GM18520 (cell line): ENCODE data around the gene SIAH1.
"Not testable (repeated sequence)": the region's sequence is repeated elsewhere in the genome, so short reads cannot be mapped to it uniquely, and the experiment has no call there.

Experiments
- ATAC-seq: cut with Tn5 transposase; IDR thresholded peaks from one replicate; pipeline ENCODE4 v1.9.1; 2021; ENCODE audit not compliant: unreplicated experiment

SIAH1 gene, protein sequence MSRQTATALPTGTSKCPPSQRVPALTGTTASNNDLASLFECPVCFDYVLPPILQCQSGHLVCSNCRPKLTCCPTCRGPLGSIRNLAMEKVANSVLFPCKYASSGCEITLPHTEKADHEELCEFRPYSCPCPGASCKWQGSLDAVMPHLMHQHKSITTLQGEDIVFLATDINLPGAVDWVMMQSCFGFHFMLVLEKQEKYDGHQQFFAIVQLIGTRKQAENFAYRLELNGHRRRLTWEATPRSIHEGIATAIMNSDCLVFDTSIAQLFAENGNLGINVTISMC

GRCh38 chr16:48385253-48386150, at the start of gene SIAH1:
Gene SIAH1 (minus strand): TSS chr16:48385413. CDS start chr16:48362428, 22,985 bp downstream.
- ATAC-seq, result peak; percentile 57

- no peak for ATAC-seq
Measured at GRCh38 chr16:48434653-48435317, 49.6 kb upstream of the SIAH1 start.

GRCh38 chr16:48433850-48434530, 48.8 kb upstream of the SIAH1 start:
- ATAC-seq, result no peak

GRCh38 chr16:48433116-48433849, 48.1 kb upstream of the SIAH1 start:
- ATAC-seq, result no peak

DNA sequence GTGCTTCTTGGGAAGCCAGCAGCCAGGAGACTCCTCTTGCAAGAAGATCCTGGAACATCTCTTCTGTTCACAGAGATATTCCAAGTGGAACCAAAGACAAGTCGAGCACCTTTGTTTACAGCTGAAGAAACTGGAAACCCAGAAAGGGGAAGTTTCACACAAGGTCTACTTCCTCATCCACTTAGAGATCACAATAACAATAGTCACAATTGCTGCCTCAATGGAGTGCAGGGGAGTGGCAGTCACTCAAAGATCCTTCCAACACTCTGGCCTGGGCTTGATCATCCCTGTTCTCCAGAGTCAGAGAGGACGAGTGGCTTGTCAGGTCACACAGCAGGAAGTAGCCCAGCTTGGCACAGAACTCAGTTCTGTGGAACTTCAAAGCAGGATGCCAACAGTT, 46.9 kb upstream of the SIAH1 start:
- ATAC-seq, result peak; percentile 68

DNA sequence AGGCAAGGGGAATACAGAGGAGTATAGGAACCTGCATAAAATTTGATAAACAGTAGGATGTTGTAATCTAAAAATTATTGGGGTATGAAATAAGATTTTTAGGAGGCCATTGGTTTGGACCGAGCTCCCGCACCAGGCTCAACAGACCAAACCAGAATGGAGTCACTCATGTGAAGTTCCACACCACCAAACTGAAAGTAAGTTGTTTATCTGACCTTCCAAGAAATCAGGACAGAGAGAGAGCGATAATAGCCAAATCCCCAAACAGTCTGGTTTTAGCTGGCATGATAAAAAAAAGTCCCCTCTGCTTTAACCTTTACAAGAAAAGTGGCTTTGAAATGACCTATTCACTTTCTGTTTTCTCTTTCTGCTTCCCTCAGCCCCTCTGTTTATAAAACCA, 45.7 kb upstream of the SIAH1 start:
- ATAC-seq, result no peak

- no peak for ATAC-seq
Measured at GRCh38 chr16:48426244-48427141, 41.3 kb upstream of the SIAH1 start.

GRCh38 chr16:48422537-48422936, 37.3 kb upstream of the SIAH1 start:
- no peak for ATAC-seq

- ATAC-seq, result no peak
Measured at GRCh38 chr16:48421741-48422140, 36.5 kb upstream of the SIAH1 start.

- ATAC-seq, result no peak
Measured at GRCh38 chr16:48420437-48420836, 35.2 kb upstream of the SIAH1 start.

DNA sequence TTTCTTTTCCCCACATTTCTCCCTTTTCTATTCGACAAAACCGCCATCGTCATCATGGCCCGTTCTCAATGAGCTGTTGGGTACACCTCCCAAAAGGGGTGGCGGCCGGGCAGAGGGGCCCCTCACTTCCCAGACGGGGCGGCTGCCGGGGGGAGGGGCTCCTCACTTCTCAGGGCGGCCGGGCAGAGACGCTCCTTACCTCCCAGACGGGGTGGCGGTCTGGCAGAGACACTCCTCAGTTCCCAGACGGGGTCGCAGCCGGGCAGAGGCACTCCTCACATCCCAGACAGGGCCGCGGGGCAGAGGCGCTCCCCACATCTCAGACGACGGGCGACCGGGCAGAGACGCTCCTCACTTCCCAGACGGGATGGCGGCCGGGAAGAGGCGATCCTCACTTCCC, 31.4 kb upstream of the SIAH1 start:
- not testable (repeated sequence) for ATAC-seq

DNA sequence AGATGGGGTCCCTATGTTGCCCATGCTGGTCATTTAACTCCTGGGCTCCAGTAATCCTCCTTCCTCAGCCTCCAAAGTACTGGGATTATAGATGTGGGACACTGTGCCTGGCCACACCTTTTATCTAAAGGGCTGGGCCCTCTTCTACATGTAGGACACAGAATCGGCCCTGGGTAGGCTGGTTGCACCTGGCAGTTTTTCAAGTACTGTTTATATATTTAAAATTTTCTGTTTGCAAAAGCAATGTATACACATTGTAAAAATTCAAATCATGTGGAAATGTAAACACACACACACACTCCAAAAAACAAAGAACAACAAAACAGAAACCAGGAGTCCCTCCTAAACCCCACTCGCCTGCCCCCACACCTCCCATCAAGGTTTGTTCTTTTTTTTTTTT, 28.1 kb upstream of the SIAH1 start:
- ATAC-seq, result no peak

- ATAC-seq, result no peak
Measured at GRCh38 chr16:48409839-48410632, 24.8 kb upstream of the SIAH1 start.

DNA sequence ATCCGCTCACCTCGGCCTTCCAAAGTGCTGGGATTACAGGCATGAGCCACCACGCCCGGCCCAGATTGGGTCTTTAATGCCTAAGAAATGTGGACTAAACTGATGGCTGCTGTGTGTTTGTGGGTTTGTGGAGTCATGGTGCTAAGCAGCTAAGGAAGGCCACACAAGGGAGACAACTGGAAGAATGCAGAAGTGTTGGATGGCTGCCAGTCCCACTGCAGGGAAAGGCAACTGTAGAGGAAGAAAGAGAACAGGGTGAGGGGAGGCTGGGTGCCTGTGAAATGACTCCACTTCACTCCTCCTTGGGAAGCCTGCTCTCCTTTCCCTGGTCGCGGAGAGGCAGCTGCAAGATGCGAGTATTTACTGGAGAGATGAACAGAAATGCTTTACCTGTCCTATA, 23.5 kb upstream of the SIAH1 start:
- ATAC-seq, result no peak

GRCh38 chr16:48405907-48406306, 20.7 kb upstream of the SIAH1 start:
- ATAC-seq, result no peak

- ATAC-seq, result no peak
Measured at GRCh38 chr16:48405153-48405552, 19.9 kb upstream of the SIAH1 start.

DNA sequence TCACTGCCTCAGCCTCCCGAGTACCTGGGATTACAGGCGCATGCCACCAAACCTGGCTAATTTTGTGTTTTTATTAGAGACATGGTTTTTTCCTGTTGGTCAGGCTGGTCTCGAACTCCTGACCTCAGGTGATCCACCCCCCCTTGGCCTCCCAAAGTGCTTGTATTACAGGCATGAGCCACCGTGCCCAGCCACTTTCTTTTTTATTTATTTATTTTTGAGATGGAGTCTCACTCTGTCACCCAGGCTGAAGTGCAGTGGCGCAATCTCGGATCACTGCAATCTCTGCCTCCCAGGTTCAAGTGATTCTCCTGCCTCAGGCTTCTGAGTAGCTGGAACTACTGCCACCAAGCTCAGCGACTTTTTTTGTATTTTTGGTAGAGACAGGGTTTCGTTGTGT, 17.3 kb upstream of the SIAH1 start:
- ATAC-seq, result not testable (repeated sequence)

DNA sequence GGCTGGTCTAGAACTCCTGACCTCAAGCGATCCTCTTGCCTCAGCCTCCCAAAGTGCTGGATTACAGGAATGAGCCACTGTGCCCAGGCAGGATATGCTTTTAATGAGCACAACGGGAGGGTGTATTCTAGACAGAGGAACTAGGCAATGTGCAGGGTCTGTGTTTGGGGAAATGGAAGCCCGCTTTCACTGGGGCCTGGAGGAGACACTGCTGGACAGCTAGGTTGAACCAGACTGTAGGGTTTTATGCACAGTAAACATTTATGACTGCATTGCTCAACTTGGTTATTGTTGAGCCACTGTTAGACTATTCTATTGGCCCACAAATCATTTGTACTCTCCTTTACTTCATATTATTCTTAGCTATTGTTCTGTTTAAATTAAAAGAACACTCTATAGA, 10.2 kb upstream of the SIAH1 start:
- no peak for ATAC-seq

DNA sequence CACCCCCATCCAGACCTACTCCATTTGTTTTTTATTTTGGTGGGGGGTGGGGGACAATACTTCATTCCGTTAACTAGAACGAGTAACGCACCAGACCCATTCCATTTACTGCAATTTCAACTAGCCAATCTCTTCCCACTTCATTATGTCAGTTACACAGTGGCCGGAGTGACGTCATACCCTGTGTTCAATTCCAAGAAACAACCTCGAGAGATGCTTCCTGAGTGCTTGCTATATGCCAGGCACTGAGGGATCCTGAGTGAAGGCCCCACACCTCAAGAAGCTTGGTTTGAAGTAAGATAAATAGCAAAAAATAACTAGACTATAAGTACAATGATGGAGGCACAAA, 9.1 kb upstream of the SIAH1 start:
- ATAC-seq, result no peak
